ENCODE measurements around the gene CCR6. TPM values are rescaled to one million over a fixed set of nuclear protein-coding genes. Genes with fewer than 3 reads are reported as not detected.

The CCR6 gene
- polyA plus RNA-seq (2013) = 0.01 TPM

DNA sequence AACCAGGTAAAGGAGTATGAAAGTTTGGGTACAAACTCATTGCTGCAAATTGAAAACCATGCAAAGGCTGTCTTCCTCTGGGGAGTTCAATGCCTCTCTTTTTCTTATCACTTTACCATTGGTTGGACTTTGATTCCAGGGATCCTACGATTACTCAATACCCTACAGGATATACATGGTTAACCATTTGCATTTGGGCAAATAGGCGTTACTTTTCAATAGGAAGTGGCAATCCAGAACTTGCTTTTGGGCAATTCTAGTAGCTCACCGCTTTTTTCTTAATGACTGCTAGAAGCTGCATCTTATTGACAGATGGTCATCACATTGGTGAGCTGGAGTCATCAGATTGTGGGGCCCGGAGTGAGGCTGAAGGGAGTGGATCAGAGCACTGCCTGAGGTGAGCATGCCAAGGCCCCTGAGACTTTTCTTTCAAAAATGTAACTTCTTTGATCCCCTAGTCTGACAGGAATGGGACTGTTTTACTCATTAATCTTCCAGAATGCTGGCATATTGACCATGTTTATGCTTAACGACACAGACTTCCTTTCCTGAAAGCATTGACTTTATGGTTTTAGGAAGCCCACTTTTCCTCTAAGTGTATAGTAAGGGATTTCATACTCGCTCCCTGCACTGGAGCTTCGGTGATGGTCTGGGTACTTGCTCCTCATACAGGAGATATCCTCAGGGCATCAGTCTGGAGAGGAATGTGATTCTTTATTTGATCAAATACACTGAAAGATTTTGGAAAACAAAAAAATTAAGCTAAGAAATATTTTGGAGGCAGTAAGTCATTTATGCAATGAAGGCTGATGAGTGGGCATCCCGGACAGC is at the start of gene CCR6:
CCR6 (plus strand) TSS at position 270 of the 831 bp plus-strand sequence. CDS start 13,039 bp downstream, outside the sequence.
- peaks cover 0 to 63% (median 24%) of the 10 kb centered on the region in 4 experiments for H3K4me1 ChIP-seq (ENCODE audit: control extremely low read depth in 1 of 4, control insufficient read depth in 4 of 4, insufficient read depth in 4 of 4, low read length in 3 of 4)
- peak within 1 kb of the TSS in 1 of 7 experiments; percentile 10 for H3K4me3 ChIP-seq (ENCODE audit: control insufficient read depth in 1 of 7, extremely low read depth in 1 of 7, insufficient read depth in 4 of 7, low read depth in 2 of 7, low read length in 6 of 7)
- no peak for DNase-seq
- no peaks in the 10 kb centered on the region for H3K36me3 ChIP-seq (ENCODE audit: control insufficient read depth in 4 of 4, insufficient read depth in 4 of 4, low read length in 3 of 4)
- WGBS (ENCODE audit: insufficient coverage) = 59% methylated on average over 6 of the region's 8 CpGs
- POLR2A ChIA-PET = no interaction called here
- CTCF ChIA-PET = interaction anchor here (1.1 to 2.7 kb wide), 6 partner anchors 13 to 351 kb away, joined by 3 to 12 read pairs (median 4); no protein-coding TSS in a partner anchor
- H3K27ac ChIP-seq (ENCODE audit: insufficient read depth in 1 of 2, low read depth in 1 of 2, low read length in 2 of 2, poor library complexity in 1 of 2, severe bottlenecking in 2 of 2) = no peak within 1 kb of the TSS
- H3K27me3 ChIP-seq (replicated peaks in 2 of 5; ENCODE audit: control insufficient read depth in 4 of 5, insufficient read depth in 5 of 5, low read length in 4 of 5) = no peaks in the 10 kb centered on the region
- peaks cover 0 to 3% (median 0%) of the 10 kb centered on the region in 5 experiments for H3K9me3 ChIP-seq (ENCODE audit: control extremely low read depth in 1 of 5, control insufficient read depth in 4 of 5, insufficient read depth in 2 of 5, low read depth in 1 of 5, low read length in 4 of 5)

DNA sequence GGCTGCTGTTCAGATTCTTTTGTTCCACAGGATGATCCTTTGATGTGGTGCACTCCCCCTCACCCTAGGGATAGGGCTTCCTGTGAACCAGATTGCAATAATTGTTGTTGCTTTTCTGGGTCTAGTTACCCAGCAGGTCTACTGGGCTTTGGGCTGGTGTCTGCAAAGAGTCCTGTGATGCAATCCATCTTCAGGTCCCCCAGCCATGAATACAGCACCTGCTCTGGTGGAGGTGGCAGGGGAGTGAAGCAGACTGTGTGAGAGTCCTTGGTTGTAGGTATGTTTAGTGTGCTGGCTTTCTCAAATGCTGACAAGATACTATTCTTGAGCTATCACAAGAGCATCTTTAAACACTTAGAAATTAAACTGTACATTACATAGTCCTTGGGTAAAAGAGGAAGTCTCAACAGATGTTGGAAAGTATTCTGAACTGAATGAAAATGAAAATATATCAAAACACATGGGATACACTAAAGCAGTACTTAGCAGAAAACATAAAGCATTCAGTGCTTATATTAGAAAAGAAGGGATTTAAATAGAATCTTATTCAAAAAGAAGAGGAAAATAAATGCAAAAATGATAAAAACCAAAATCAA is 49.1 kb upstream of the CCR6 start:
- ChIA-PET POLR2A (no interaction called here), CTCF (interaction anchor here (3.6 kb wide), 1 partner anchor 26 kb away, joined by 9 read pairs; no protein-coding TSS in a partner anchor)
- peaks cover 0 to 16% (median under 1%) of the 10 kb centered on the region in 5 experiments for H3K9me3 ChIP-seq (ENCODE audit: control extremely low read depth in 1 of 5, control insufficient read depth in 4 of 5, insufficient read depth in 2 of 5, low read depth in 1 of 5, low read length in 4 of 5)
- DNase-seq = peak in 2 of 3 donors; percentile 37 to 60
- no peaks in the 10 kb centered on the region for H3K36me3 ChIP-seq (ENCODE audit: control insufficient read depth in 4 of 4, insufficient read depth in 4 of 4, low read length in 3 of 4)
- H3K27me3 ChIP-seq (replicated peaks in 2 of 5; ENCODE audit: control insufficient read depth in 4 of 5, insufficient read depth in 5 of 5, low read length in 4 of 5) = no peaks in the 10 kb centered on the region
- H3K27ac ChIP-seq (ENCODE audit: insufficient read depth in 1 of 2, low read depth in 1 of 2, low read length in 2 of 2, poor library complexity in 1 of 2, severe bottlenecking in 2 of 2) = no peak overlapping the region
- no peak overlapping the region for H3K4me3 ChIP-seq (ENCODE audit: control insufficient read depth in 1 of 7, extremely low read depth in 1 of 7, insufficient read depth in 4 of 7, low read depth in 2 of 7, low read length in 6 of 7)
- H3K4me1 ChIP-seq (ENCODE audit: control extremely low read depth in 1 of 4, control insufficient read depth in 4 of 4, insufficient read depth in 4 of 4, low read length in 3 of 4) = peaks cover 0 to 8% (median 0%) of the 10 kb centered on the region in 4 experiments

DNA sequence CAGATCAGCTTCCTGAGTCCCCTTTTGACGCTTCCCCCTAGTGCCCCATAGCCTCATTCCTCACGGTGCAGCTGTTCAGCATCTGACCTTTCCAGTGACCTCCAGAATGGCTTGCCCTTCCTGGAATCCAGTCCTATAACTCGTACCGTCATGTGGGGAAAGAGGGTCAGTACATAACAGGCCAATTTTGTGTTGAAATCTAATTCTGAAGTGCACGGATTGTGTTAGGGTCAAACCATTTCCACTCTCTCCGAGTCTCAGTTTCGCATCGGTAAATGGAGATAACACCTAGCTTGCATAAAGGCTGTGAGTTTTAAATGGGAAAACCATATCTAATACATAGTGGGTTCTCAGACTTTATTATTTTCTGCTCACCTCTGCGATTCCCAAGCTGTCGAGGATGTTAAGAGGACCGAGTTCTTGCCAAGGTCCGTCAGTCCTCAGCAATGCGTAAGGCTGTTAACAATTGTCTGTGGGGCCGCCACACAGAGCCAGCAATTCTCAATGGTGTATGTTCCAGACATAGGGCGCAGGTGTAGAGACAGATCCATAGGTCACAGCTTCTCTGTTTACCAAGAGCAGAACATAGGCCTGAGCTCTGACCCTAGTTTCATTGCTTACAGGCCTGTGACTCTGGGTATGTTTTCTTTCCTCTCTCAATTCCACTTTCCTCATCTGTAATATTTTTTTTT is 45.5 kb upstream of the CCR6 start:
- H3K4me1 ChIP-seq (ENCODE audit: control extremely low read depth in 1 of 4, control insufficient read depth in 4 of 4, insufficient read depth in 4 of 4, low read length in 3 of 4) = peaks cover 0 to 8% (median 0%) of the 10 kb centered on the region in 4 experiments
- POLR2A ChIA-PET = interaction anchor here (0.6 kb wide), 1 partner anchor 733 kb away, joined by 5 read pairs; no protein-coding TSS in a partner anchor
- no peaks in the 10 kb centered on the region for H3K27me3 ChIP-seq (replicated peaks in 2 of 5; ENCODE audit: control insufficient read depth in 4 of 5, insufficient read depth in 5 of 5, low read length in 4 of 5)
- no peak overlapping the region for H3K27ac ChIP-seq (ENCODE audit: insufficient read depth in 1 of 2, low read depth in 1 of 2, low read length in 2 of 2, poor library complexity in 1 of 2, severe bottlenecking in 2 of 2)
- H3K36me3 ChIP-seq (ENCODE audit: control insufficient read depth in 4 of 4, insufficient read depth in 4 of 4, low read length in 3 of 4) = no peaks in the 10 kb centered on the region
- no peak for DNase-seq
- peaks cover 0 to 9% (median 0%) of the 10 kb centered on the region in 5 experiments for H3K9me3 ChIP-seq (ENCODE audit: control extremely low read depth in 1 of 5, control insufficient read depth in 4 of 5, insufficient read depth in 2 of 5, low read depth in 1 of 5, low read length in 4 of 5)
- CTCF ChIA-PET = interaction anchor here (0.6 to 1.0 kb wide), 2 partner anchors 24 to 144 kb away, joined by 3 read pairs; no protein-coding TSS in a partner anchor
- no peak overlapping the region for H3K4me3 ChIP-seq (ENCODE audit: control insufficient read depth in 1 of 7, extremely low read depth in 1 of 7, insufficient read depth in 4 of 7, low read depth in 2 of 7, low read length in 6 of 7)
- 99% methylated on average over 15 of the region's 15 CpGs for WGBS (ENCODE audit: insufficient coverage)

DNA sequence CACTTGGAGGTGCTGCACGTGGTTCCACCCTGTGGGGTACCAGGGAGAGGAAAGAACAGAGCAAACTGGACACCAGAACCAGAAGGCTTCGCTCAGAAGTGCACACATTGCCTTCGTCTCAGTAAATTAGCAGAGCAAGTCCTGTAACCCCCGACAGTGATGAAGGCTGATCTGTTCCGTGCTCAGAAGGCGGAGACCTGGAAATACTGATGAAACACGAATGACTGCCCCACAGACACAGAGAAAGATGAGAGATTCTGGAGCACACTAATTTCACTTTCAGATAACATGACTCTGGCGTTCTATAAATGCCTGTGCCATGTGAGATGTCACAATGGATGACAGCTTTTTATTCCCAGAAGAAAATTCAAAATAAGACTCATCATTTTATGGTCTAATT is 44.2 kb upstream of the CCR6 start:
- WGBS (ENCODE audit: insufficient coverage) = 99% methylated on average over 7 of the region's 8 CpGs
- DNase-seq = no peak
- POLR2A ChIA-PET = no interaction called here
- peaks cover 0 to 5% (median 0%) of the 10 kb centered on the region in 5 experiments for H3K9me3 ChIP-seq (ENCODE audit: control extremely low read depth in 1 of 5, control insufficient read depth in 4 of 5, insufficient read depth in 2 of 5, low read depth in 1 of 5, low read length in 4 of 5)
- CTCF ChIA-PET = no interaction called here
- H3K27ac ChIP-seq (ENCODE audit: insufficient read depth in 1 of 2, low read depth in 1 of 2, low read length in 2 of 2, poor library complexity in 1 of 2, severe bottlenecking in 2 of 2) = no peak overlapping the region
- no peaks in the 10 kb centered on the region for H3K27me3 ChIP-seq (replicated peaks in 2 of 5; ENCODE audit: control insufficient read depth in 4 of 5, insufficient read depth in 5 of 5, low read length in 4 of 5)
- no peaks in the 10 kb centered on the region for H3K36me3 ChIP-seq (ENCODE audit: control insufficient read depth in 4 of 4, insufficient read depth in 4 of 4, low read length in 3 of 4)
- no peak overlapping the region for H3K4me3 ChIP-seq (ENCODE audit: control insufficient read depth in 1 of 7, extremely low read depth in 1 of 7, insufficient read depth in 4 of 7, low read depth in 2 of 7, low read length in 6 of 7)
- H3K4me1 ChIP-seq (ENCODE audit: control extremely low read depth in 1 of 4, control insufficient read depth in 4 of 4, insufficient read depth in 4 of 4, low read length in 3 of 4) = peaks cover 0 to 4% (median 0%) of the 10 kb centered on the region in 4 experiments

DNA sequence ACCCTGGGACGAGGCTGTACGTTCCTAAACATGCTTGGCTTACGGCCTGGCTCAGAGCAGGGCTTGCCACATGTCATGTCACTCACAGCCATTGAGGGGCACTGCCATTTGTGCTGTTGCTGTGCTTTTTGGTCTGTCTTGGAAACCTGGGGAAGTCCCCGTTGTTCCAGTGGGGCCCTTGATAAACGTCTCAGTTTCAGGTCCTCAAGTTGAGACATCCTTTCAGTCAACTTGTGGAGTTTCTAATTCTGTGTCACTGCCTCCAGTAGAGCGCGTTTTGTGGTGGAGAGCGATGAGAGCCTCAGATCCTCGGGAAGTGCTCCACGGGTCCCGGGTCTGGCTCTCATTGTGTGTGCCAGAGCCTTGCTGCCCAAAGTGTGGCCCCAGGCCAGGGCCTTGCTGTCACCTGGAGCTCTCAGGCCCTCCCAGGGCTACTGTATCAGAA is 43.0 kb upstream of the CCR6 start:
- Histone ChIP-seq H3K27ac (ENCODE audit: insufficient read depth in 1 of 2, low read depth in 1 of 2, low read length in 2 of 2, poor library complexity in 1 of 2, severe bottlenecking in 2 of 2) (no peak overlapping the region), H3K36me3 (ENCODE audit: control insufficient read depth in 4 of 4, insufficient read depth in 4 of 4, low read length in 3 of 4) (no peaks in the 10 kb centered on the region), H3K9me3 (ENCODE audit: control extremely low read depth in 1 of 5, control insufficient read depth in 4 of 5, insufficient read depth in 2 of 5, low read depth in 1 of 5, low read length in 4 of 5) (peaks cover 0 to 5% (median 0%) of the 10 kb centered on the region in 5 experiments), H3K4me1 (ENCODE audit: control extremely low read depth in 1 of 4, control insufficient read depth in 4 of 4, insufficient read depth in 4 of 4, low read length in 3 of 4) (no peaks in the 10 kb centered on the region), H3K4me3 (ENCODE audit: control insufficient read depth in 1 of 7, extremely low read depth in 1 of 7, insufficient read depth in 4 of 7, low read depth in 2 of 7, low read length in 6 of 7) (no peak overlapping the region), H3K27me3 (replicated peaks in 2 of 5; ENCODE audit: control insufficient read depth in 4 of 5, insufficient read depth in 5 of 5, low read length in 4 of 5) (no peaks in the 10 kb centered on the region)
- 90% methylated on average over 11 of the region's 11 CpGs for WGBS (ENCODE audit: insufficient coverage)
- CTCF ChIA-PET = interaction anchor here (1.2 kb wide), 1 partner anchor 11 kb away, joined by 3 read pairs; no protein-coding TSS in a partner anchor
- DNase-seq = peak in 2 of 3 donors; percentile 30 to 41
- POLR2A ChIA-PET = no interaction called here

DNA sequence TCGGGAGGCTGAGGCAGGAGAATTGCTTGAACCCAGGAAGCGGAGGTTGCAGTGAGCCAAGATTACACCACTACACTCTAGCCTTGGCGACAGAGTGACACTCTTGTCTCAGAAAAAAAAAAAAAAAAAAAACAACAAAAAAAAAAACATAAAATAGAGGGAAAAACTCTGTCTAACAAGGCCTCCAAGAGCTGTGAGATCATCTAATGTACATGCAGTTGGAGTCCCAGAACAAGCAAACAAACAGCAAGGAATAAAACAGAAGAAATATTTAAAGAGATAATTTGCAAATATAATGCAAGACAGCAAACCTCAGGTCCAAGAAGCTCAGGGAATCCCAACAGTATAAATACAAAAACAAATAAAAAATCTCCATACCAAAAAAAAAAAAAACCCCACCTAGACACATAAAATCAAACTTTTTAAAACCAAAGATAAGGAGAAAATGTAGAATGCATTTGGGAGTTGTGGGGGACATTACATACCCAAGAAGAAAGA is 35.0 kb upstream of the CCR6 start:
- Histone ChIP-seq H3K4me3 (ENCODE audit: control insufficient read depth in 1 of 7, extremely low read depth in 1 of 7, insufficient read depth in 4 of 7, low read depth in 2 of 7, low read length in 6 of 7) (no peak overlapping the region), H3K27me3 (replicated peaks in 2 of 5; ENCODE audit: control insufficient read depth in 4 of 5, insufficient read depth in 5 of 5, low read length in 4 of 5) (no peaks in the 10 kb centered on the region), H3K4me1 (ENCODE audit: control extremely low read depth in 1 of 4, control insufficient read depth in 4 of 4, insufficient read depth in 4 of 4, low read length in 3 of 4) (peaks cover 26 to 37% (median 36%) of the 10 kb centered on the region in 4 experiments), H3K27ac (ENCODE audit: insufficient read depth in 1 of 2, low read depth in 1 of 2, low read length in 2 of 2, poor library complexity in 1 of 2, severe bottlenecking in 2 of 2) (no peak overlapping the region), H3K9me3 (ENCODE audit: control extremely low read depth in 1 of 5, control insufficient read depth in 4 of 5, insufficient read depth in 2 of 5, low read depth in 1 of 5, low read length in 4 of 5) (peaks cover 0 to 6% (median 4%) of the 10 kb centered on the region in 5 experiments), H3K36me3 (ENCODE audit: control insufficient read depth in 4 of 4, insufficient read depth in 4 of 4, low read length in 3 of 4) (no peaks in the 10 kb centered on the region)
- peak in 2 of 3 donors; percentile 58 to 62 for DNase-seq
- POLR2A ChIA-PET = no interaction called here
- CTCF ChIA-PET = no interaction called here
- 100% methylated on average over 2 of the region's 3 CpGs for WGBS (ENCODE audit: insufficient coverage)
